HG03108 (cell line): ENCODE measurements around the gene MRNIP.
A peak's percentile ranks its signal among the peaks of the same experiment; 100 is the strongest.
"Not testable (repeated sequence)": the region's sequence is repeated elsewhere in the genome, so short reads cannot be mapped to it uniquely, and the experiment has no call there.

Source experiments
- ATAC-seq: cut with Tn5 transposase; IDR thresholded peaks from one replicate; pipeline ENCODE4 v1.9.1; 2021; ENCODE audit warnings: moderate library complexity; ENCODE audit not compliant: unreplicated experiment

MRNIP gene

GRCh38 chr5:179795049-179795862 lies 63.4 kb downstream of the MRNIP start:
- ATAC-seq, result no peak

GRCh38 chr5:179794575-179794974 lies 64.0 kb downstream of the MRNIP start:
- no peak for ATAC-seq

GRCh38 chr5:179794171-179794570 lies 64.4 kb downstream of the MRNIP start:
- ATAC-seq, result no peak

- peak; percentile 41 for ATAC-seq
Observed at GRCh38 chr5:179793468-179794139, 65.0 kb downstream of the MRNIP start, which contains the start of gene LTC4S. Gene LTC4S (plus strand): TSS chr5:179793986. CDS start chr5:179794081, 95 bp downstream.

GRCh38 chr5:179792612-179793467 lies 65.8 kb downstream of the MRNIP start:
- no peak for ATAC-seq

- no peak for ATAC-seq
Observed at GRCh38 chr5:179791881-179792611, 66.6 kb downstream of the MRNIP start.

- ATAC-seq, result not testable (repeated sequence)
Observed at GRCh38 chr5:179789278-179789677, 69.3 kb downstream of the MRNIP start.

- no peak for ATAC-seq
Observed at GRCh38 chr5:179788193-179788854, 70.3 kb downstream of the MRNIP start.
